ENCODE results near the gene SLC26A6.
A peak's percentile ranks its signal among the peaks of the same experiment; 100 is the strongest.

Gene SLC26A6

DNA sequence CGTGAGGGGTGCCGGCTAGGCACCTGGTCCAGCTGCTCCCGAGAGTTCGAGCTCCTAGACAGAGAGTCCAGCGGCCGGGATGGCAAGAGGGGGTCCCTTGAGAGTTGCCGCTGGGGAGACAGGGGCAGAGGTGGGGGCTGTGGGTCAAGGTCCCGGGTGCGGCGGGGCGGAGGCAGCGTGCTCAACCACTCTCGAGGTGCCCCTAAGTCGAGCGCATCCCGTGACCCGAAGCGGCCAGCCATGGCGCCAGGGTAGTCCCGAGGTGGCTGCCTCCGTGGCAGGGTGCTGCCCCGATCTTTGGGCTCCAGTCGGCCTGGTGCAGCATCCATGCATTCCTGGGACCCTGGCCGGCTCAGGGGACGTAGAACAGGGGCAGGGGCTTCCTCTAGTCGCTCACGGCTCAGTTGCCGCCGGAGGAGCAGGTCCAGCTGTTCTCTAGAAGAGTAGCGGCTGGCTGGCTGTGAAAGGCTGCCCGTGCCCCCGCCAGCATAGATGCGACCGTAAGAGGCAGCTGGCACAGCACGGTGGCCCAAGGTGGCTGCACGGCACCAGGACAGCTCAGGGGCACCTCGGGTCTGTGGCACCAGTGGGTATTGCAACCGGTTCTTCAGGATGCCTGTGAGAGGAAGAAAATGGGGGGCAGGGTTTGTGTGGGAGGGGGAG lies 4.8 kb upstream of the SLC26A6 start:
- no peak overlapping the region for H3K4me3 ChIP-seq (ENCODE audit: low read length)
- DNase-seq (ENCODE audit: low read depth, low spot score): no peak

DNA sequence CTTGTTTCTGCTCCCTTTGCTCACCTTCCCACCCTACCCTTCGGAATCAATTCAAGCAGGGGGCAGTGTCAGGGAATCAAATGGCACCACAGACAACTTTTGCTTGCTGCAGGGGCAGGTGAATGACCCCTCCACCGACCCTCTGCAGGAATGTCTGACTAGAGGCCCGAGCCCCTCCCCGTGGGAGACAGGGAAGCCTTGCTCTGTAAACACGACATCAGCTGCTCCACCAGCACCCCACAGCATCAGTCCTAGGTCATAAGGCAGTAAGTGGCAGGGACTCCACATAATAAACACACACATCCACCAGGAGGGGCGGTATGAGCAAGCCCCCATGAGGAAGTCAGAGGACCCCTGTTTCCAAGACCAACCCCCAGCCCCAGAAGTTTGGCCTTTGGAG lies 2.0 kb upstream of the SLC26A6 start:
- no peak overlapping the region for H3K4me3 ChIP-seq (ENCODE audit: low read length)
- DNase-seq (ENCODE audit: low read depth, low spot score): no peak

DNA sequence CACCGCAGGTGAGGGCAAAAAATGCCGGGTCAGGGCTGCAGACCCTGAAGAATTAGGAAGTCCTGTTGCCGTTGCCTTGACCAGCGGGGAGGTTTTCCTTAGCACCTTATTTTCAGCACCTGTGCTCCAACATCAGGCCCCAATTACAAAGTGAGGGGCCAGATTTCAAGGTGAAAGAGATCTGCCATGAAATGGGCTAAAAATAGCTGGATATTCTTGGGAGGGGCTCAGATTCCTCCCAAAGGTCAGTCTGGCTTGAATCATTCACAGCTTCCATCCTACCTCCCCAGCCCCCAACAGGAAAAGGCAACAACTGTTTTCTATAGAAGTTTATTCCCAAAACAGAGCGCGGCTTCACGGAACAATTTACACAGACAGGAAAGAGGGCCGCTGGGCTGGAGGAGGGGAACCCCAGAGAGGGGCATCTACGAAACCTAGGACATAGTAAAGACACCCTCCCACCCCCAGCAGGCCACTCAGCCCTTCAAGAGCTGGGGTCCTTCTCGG lies 941 bp upstream of the SLC26A6 start:
- DNase-seq (ENCODE audit: low read depth, low spot score): no peak
- H3K4me3 ChIP-seq (ENCODE audit: low read length): peak overlapping the region; percentile 76; the same call in 1 of the 2 replicates

DNA sequence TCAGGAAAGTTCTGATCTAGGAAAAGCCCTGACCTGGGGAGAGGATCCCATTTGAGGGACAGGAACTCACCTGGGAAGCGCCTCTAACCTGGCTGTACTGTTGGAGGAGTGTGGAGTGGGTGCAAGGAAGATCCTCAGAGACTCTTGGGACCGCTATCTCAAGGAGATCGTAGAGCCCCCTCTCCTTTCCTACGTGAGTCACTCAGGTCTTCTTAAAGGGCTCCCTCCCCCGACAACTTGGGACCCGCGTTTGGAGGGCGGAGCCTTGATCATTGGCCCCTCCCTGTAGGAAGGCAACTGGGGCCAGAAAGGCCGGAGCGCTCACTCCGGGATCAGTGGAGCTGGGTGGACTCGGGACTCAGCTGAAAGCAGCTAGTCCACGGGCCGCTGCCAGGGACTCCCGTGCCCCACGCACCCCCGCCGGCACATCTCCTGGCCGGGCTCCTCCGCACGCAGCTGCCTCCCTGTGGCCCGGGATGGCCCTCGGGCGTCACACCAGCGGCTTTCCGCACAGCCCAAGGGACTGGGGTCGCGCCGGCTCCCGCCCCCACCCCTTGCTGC lies 520 bp downstream of the SLC26A6 start:
- H3K4me3 ChIP-seq (ENCODE audit: low read length): peak overlapping the region; percentile 76
- DNase-seq (ENCODE audit: low read depth, low spot score): peak; percentile 47

DNA sequence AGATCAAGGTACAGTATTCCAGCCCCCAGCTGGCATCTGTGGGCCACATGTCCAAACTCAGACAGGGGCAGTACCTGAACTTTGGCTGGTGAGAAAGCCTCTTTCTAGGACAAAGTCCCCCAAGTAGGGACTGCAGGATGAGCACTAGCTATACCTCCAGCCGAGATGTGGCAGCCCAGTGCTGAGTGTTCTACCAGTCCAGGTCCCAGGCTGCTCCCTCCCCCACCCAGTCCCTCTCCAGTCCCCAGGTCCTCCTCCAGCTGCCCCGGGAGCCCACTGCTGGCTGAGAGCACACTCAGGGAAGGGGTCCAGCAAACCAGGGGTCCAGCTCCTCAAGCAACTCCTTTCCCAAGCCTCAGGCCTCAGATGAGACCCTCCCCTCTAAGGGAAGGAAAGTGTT lies 1.5 kb downstream of the SLC26A6 start:
- no peak for DNase-seq (ENCODE audit: low read depth, low spot score)
- H3K4me3 ChIP-seq (ENCODE audit: low read length): no peak overlapping the region

DNA sequence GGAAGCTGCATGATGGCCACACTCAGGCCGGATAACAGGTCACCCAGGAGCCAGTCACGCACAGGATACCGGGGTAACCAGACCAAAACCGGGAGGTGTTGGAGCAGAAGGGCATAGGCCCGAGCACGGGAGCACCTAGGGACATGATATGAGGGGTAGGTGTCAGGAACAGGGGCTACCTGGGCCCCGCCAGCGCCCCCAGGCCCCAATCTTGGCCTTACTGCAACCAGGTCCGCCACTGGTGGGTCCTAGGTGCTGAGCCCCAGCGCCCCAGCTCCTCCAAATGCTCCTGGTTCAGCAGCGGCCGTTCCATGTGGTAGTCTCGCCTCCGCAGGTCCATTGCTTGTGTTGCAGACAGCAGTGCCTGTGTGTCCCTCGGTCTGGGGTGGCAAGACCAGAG lies 2.0 kb downstream of the SLC26A6 start:
- no peak for DNase-seq (ENCODE audit: low read depth, low spot score)
- H3K4me3 ChIP-seq (ENCODE audit: low read length): no peak overlapping the region

DNA sequence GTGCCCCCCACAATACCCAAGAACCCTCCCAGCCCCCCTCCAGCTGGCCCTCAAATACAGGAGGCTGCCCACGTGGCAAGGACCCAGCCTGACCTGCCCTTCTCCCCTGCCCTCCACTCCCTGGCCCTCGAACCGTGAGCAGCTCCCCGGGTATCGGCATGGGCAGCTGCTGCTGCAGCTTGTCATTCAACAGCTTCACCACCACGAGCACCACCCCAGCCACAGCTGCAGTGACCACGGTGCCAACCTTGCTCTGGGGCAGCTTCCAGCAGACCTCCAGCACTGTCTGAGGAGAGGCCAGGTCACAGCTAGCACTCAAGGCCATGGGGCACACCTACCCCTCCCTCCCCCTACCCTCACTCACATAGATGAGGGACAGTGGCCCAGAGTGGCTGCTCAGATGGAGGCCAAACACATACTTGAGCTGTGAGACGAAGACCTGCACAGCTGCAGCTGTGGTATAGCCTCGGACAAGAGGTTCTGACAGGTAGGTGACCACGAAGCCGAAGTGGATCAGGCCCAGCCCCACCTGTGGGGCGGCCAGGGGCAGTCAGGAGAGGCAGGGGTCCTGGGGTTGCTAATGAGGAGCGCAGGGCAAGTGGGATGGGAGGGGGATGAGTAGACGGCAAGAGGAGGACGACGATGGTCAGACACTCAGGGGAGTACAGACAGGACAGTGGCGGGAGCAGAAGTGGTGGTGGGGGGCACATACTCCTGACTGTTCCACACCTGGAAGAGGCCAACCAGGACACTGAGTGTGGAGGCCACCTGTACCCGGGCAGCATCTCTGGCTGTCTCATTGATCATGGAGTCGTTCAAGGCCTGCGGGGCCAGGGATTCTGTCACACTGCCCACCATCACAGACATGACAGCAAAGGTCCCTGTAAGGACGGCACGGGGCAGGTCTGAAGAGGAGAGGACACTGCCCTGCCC lies 3.5 kb downstream of the SLC26A6 start:
- no peak overlapping the region for H3K4me3 ChIP-seq (ENCODE audit: low read length)
- no peak for DNase-seq (ENCODE audit: low read depth, low spot score)

DNA sequence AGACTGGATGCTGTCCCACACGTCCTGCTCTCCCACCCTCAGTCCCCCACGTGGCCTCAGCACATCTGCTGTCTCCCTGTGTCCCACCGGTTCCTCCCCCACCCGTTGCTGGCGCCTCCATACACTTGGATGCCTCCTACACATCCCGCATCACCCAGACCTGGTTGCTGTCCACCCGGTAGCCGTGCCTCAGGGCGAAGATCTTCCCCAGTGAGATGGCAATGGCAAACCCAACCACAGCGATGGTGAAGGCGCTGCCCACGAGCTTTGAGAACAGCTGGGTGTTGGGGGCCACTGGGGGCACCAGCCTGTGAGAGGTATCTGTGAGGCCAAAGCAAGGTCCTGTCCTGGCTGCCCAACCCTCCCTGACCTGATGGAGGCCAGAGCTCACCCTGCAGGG lies 4.4 kb downstream of the SLC26A6 start:
- no peak overlapping the region for H3K4me3 ChIP-seq (ENCODE audit: low read length)
- no peak for DNase-seq (ENCODE audit: low read depth, low spot score)

DNA sequence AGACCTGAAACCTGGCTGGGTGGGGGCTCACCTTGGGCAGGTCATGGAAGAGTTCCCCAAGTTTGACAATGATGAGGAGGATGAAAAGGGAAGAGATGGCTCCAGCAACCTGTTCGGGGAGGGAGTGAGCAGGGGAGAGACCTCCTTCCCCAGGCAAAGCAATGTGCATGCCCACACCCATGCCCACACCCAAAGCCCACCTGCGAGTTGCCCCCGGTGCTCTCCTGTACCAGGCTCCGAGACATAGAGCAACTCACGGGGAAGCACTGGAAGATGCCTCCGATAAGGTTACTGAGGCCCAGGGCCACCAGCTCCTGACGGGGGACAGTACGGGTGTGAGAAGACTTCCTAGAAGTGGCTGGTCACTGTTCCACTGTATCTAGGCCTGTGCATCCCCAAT lies 4.9 kb downstream of the SLC26A6 start:
- no peak for DNase-seq (ENCODE audit: low read depth, low spot score)
- no peak overlapping the region for H3K4me3 ChIP-seq (ENCODE audit: low read length)

DNA sequence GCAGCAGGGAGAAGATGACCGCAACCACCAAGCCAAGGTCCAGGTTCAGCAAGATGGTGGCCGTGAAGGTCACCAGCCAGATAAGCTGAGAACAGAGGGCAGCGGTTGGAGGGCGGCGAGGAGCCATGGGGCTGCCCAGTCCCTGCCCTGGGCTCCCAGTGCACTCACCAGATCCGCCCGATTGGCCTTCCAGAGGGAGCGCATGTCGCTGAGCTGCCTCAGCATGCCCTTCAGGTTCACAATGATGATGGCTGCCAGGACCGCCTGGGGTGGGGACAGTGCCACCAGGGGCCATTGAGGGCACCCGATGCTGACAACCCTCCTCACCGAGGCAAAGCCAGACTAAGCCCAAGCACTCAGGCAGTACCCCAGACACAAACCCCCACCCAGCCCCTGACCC lies 5.4 kb downstream of the SLC26A6 start:
- DNase-seq (ENCODE audit: low read depth, low spot score): no peak
- H3K4me3 ChIP-seq (ENCODE audit: low read length): no peak overlapping the region

DNA sequence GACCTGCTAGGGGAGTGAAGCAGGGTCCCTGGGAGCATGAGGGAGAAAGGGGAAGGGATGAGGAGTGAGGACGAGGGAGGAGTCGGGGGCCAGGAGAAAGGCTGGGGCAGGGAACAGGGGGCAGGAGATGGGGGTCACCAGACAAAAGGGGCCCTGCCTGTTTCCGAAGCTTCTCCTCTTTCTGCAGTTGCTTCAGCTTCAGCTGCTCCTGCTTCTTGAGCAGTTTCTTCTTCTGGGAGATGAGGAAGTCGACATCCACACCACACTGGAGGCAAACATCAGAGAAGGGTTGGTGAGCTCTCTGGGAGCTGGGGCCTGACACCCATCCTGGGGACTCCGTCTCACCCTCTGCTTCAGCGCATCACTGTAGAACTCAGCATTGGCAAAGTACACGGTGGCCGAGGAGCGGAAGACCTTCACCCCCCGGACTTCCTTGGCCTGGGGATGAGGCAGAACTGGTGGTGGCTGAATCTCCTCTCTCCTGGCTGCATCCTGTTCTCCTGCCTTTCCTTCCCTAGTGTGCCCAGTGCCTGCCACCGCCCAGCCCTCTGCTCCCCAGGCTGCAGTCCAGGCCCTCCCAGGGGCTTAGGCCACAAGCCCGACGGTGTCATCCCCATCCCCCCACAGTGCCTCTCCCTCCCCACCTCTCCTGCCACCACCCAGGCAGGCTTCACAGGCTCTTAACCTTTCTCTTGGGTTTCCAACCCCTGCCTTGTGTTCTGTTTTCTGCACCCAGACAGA lies 6.8 kb downstream of the SLC26A6 start:
- H3K4me3 ChIP-seq (ENCODE audit: low read length): no peak overlapping the region
- DNase-seq (ENCODE audit: low read depth, low spot score): no peak

DNA sequence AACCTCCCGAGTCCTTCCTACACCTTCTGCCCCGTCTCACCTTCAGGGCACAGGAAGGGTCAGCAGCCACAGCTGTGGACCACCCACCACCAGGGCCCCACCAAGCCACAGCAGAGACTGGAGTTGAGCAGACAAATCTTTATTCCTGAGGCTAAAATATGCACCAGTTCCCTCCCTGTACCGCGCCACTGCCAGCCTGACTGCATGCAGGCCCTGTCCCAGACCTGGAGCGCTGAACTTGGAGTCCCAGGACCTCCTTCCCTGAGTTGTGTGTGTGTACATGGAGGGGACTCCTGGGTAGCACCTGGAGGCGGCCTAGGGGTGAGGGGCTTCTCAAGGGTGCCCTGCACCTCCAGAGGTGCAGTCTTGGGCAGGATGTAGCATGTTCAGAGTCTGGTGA lies 9.7 kb downstream of the SLC26A6 start:
- no peak for DNase-seq (ENCODE audit: low read depth, low spot score)
- H3K4me3 ChIP-seq (ENCODE audit: low read length): no peak overlapping the region

DNA sequence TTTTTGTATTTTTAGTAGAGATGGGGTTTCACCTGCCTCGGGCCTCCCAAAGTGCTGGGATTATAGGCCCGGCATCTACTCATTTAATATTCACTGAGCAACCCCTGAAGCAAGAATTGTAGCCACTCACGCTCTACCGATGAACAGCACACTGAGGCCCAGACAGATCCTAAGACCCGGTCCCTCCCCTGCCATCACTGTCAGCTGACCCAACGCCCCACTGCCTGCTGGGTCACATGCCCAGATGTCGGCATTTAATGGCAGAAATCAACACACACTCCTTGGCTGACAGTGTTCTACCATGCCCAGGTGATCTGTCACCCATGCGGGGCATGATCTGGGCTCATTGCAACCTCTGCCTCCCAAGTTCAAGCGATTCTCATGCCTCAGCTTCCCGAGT lies 10.5 kb downstream of the SLC26A6 start:
- no peak overlapping the region for H3K4me3 ChIP-seq (ENCODE audit: low read length)

DNA sequence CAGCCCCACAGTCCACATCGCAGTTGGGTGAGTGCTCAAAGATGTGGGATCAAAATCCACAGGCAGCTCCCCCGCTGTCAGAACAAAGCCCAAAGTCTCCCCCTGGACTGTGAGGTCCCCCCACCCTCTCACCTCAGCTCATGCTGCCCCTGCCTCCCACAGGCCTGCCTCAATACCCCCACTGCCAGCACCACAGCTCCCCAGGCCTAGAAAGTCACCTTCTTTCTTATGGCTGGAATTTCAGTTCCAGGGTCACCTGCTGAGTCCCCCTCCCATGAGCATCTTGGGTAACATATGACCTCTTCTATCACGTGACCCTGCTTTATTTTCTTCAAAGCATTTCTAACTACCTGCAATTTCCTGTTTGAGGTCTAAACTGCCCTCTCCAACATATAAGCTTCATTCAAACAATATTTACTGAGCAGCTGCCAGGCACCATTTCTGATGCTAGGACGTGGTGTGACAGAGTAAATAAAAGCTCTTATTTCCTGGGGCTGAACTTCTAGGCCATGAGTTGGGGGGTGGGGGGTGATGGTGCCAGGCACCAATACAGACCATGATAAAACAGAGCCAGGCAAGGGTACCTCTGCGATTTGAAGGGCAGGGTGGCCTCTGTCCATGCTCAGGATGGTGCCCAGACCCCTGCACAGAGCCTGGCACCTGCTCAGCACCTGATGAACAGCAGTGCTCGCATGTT lies 11.3 kb downstream of the SLC26A6 start:
- no peak overlapping the region for H3K4me3 ChIP-seq (ENCODE audit: low read length)
- DNase-seq (ENCODE audit: low read depth, low spot score): peak; percentile 60

More for the DNA sequence above, 10.5 kb downstream of the SLC26A6 start:
- no peak for DNase-seq (ENCODE audit: low read depth, low spot score)

DNA sequence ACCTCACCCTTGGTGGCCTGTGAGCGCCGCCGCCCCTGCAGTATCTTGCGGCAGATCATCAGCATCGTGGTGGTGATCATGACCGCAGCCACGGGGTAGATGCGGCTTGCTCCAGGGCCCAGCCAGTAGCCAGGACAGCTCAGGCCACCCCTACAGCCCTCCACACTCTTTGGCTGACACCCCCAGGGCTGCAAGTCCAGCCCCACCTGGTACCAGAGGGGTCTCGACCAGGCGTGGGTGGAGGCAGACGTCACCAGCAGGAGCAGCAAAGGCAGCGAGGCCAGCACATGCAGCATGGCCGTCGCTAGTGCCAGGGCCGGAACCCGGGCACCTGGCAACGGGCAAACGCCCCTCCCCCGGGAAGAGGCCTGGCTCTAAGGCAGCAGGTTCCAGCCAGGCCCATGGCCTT lies 13.8 kb downstream of the SLC26A6 start, which contains the start of gene TMEM89:
Gene TMEM89 (minus strand): TSS at position 309 of the 409 bp plus-strand sequence. CDS start 13 bp downstream, at position 296.
- no peak within 1 kb of the TSS for H3K4me3 ChIP-seq (ENCODE audit: low read length)
- no peak for DNase-seq (ENCODE audit: low read depth, low spot score)

DNA sequence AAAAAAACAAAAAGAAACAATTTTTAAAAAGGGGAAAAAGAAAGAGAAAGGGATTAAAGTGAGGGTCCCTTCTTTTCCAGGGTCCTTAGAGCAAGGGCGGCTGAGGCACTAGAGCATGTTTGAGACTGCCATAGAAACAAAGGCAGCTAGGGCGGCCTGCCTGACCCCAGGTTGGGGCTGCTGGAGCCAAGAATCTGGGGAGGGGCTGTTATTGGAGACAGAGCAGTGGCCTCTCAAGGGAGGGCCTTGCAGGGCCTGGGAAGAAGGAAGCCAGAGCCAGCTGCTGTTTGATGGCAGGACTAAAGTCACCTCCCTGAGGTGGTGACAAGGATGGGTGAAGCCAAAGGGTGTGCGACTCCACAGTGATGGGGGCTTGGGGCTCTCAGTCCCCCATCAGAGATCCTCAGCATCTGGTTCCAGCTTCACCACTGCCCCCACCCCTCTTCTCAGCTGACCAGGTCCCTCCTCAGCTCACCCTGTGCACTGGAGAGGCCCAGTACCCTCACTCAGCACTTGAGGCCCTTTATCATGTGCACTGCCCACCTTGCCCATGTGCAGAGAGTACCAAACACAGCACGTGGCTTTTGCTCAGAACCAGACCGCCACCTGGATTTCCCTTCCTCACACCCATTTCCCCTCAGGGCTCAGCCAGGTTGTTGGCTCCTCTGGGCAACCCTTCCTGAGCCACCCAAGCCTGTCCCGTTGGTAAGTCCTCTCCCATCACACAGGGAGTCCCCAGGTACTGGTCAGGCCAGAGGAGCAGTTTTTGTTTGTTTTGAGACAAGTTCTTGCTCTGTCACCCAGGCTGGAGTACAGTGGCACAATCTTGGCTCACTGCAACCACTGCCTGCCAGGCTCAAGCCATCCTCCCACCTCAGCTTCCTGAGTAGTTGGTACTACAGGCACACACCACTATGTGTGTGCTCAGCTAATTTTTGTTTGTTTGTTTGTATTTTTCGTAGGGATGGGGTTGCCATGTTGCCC lies 15.4 kb downstream of the SLC26A6 start:
- DNase-seq (ENCODE audit: low read depth, low spot score): no peak
- H3K4me3 ChIP-seq (ENCODE audit: low read length): no peak overlapping the region

DNA sequence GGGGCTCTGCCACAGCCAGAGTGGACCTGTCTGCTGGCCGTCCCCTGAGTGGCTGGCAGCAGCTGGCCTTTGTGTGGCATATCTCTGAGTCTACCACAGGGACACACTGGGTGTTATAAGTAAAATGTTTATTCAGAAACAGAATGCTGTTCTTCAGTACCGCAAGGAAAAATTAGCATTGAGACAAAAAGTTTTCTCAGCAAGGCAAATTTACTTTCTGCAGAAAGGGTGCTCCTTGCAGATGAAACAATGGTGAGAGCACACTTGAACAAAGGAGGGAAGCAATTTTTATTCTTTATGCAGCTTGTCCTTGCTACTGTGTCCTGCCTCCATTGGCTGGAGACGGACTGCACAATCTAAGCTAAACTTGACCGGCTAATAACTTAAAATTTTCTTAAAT lies 17.7 kb downstream of the SLC26A6 start:
- DNase-seq (ENCODE audit: low read depth, low spot score): no peak
- no peak overlapping the region for H3K4me3 ChIP-seq (ENCODE audit: low read length)

DNA sequence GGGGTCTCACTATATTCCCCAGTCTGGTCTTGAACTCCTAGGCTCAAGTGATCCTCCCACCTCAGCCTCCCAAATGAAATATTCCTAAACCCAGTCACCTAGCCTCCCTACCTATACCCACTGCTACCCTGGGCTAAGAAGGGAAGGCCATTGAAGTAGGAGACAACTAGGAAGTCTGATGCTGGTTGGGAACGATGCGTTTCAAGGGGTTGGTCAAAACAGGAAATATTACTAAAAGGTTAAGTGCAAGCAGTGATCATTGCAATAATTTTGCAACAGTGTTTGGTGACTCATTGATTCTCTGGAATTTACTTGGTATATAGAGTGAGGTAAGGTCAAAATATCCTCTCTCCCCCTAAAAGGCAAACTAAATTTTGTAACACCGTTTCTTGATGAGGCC lies 21.2 kb downstream of the SLC26A6 start:
- DNase-seq (ENCODE audit: low read depth, low spot score): no peak
- H3K4me3 ChIP-seq (ENCODE audit: low read length): no peak overlapping the region
